Neuronal stem cell (in vitro differentiated cells): ENCODE data around the gene ADCY6.

ENCODE experiments used
- DNase-seq: peaks from one replicate; pipeline ENCODE4 v3.0.0-alpha.2; 2013; ENCODE audit warnings: low spot score
- H2AFZ ChIP-seq: one replicate; pipeline ENCODE4 v1.6.1; 2013; ENCODE audit warnings: mild to moderate bottlenecking, low read length, inconsistent platforms
- H2AK5ac ChIP-seq: 2 replicates; pipeline ENCODE4 v1.6.1; 2013; ENCODE audit warnings: low read depth, mild to moderate bottlenecking, inconsistent platforms, low read length, moderate library complexity, mixed read lengths
- H2BK120ac ChIP-seq: 2 replicates; pipeline ENCODE4 v1.6.1; 2013; ENCODE audit warnings: low read depth, mild to moderate bottlenecking, inconsistent platforms, low read length, moderate library complexity, mixed read lengths
- H2BK12ac ChIP-seq: one replicate; pipeline ENCODE4 v1.6.1; 2013; ENCODE audit warnings: low read length, inconsistent platforms
- H2BK15ac ChIP-seq: 2 replicates; pipeline ENCODE4 v1.6.1; 2013; ENCODE audit warnings: mild to moderate bottlenecking, low read length, inconsistent platforms, mixed read lengths
- H2BK5ac ChIP-seq: one replicate; pipeline ENCODE4 v1.6.1; 2013; ENCODE audit warnings: inconsistent platforms, mild to moderate bottlenecking, low read length, moderate library complexity
- H3K14ac ChIP-seq: one replicate; pipeline ENCODE4 v1.6.1; 2013; ENCODE audit warnings: low read length, inconsistent platforms
- H3K18ac ChIP-seq: 2 replicates; pipeline ENCODE4 v1.6.1; 2013; ENCODE audit warnings: low read length, inconsistent platforms
- H3K23ac ChIP-seq: 2 replicates; pipeline ENCODE4 v1.6.1; 2013; ENCODE audit warnings: low read depth, mild to moderate bottlenecking, mixed read lengths, low read length, inconsistent platforms; ENCODE audit not compliant: poor library complexity
- H3K27ac ChIP-seq: replicated peaks from 3 replicates; pipeline ENCODE4 v1.5.1; 2013; ENCODE audit warnings: low read length, inconsistent platforms
- H3K27me3 ChIP-seq, 3 experiments: 2 replicates each; pipeline ENCODE4 v1.6.1; 2013; ENCODE audit warnings: low read length in 3 of 3, mild to moderate bottlenecking in 2 of 3, inconsistent platforms in 1 of 3, low read depth in 1 of 3, mixed read lengths in 1 of 3, moderate library complexity in 1 of 3; ENCODE audit not compliant: control insufficient read depth in 3 of 3, insufficient read depth in 3 of 3
- H3K36me3 ChIP-seq, 2 donors: replicated peaks in 1 of 2; 2 replicates each; pipeline ENCODE4 v1.6.1; 2013; ENCODE audit warnings: low read length in 2 of 2; ENCODE audit not compliant: control insufficient read depth in 2 of 2, insufficient read depth in 2 of 2
- H3K4ac ChIP-seq: 2 replicates; pipeline ENCODE4 v1.6.1; 2013; ENCODE audit warnings: inconsistent platforms, mild to moderate bottlenecking, low read length, moderate library complexity
- H3K4me1 ChIP-seq, 2 donors: 1 replicate in 1 of 2; 2 replicates in 1 of 2; pipeline ENCODE4 v1.6.1; 2013; ENCODE audit warnings: low read length in 2 of 2, low read depth in 1 of 2; ENCODE audit not compliant: control insufficient read depth in 2 of 2, insufficient read depth in 1 of 2
- H3K4me2 ChIP-seq: one replicate; pipeline ENCODE4 v1.6.1; 2013; ENCODE audit warnings: mild to moderate bottlenecking, low read length, inconsistent platforms; ENCODE audit not compliant: insufficient read depth, poor library complexity, severe bottlenecking
- H3K4me3 ChIP-seq, 2 donors: 2 replicates each; pipeline ENCODE4 v1.5.1; 2013; ENCODE audit warnings: low read length in 2 of 2, mild to moderate bottlenecking in 2 of 2, inconsistent platforms in 1 of 2, moderate library complexity in 1 of 2
- H3K79me1 ChIP-seq: one replicate; pipeline ENCODE4 v1.6.1; 2013; ENCODE audit warnings: low read depth, mild to moderate bottlenecking, inconsistent platforms, low read length, moderate library complexity
- H3K9ac ChIP-seq: one replicate; pipeline ENCODE4 v1.6.1; 2013; ENCODE audit warnings: mild to moderate bottlenecking, low read depth, low read length, inconsistent platforms; ENCODE audit not compliant: poor library complexity
- H3K9me3 ChIP-seq, 2 donors: replicated peaks in 1 of 2; 2 replicates each; pipeline versions ENCODE3 to v1.6.1; 2013; ENCODE audit warnings: low read length in 2 of 2, mild to moderate bottlenecking in 2 of 2, inconsistent platforms in 1 of 2, low read depth in 1 of 2, mixed read lengths in 1 of 2, moderate library complexity in 1 of 2; ENCODE audit not compliant: control insufficient read depth in 2 of 2, insufficient read depth in 1 of 2
- H4K8ac ChIP-seq: one replicate; pipeline ENCODE4 v1.6.1; 2013; ENCODE audit warnings: low read depth, mild to moderate bottlenecking, inconsistent platforms, low read length, moderate library complexity
- H4K91ac ChIP-seq: one replicate; pipeline ENCODE4 v1.6.1; 2013; ENCODE audit warnings: low read length, low read depth, mild to moderate bottlenecking, inconsistent platforms; ENCODE audit not compliant: poor library complexity
- WGBS, 2 donors: extraction: QIAGEN DNeasy Blood & Tissue Kit; methylation state at CpG; one replicate each; pipeline ENCODE4 v1.1.7; 2013; ENCODE audit warnings: missing lambda C conversion rate in 2 of 2, mixed read lengths in 1 of 2; ENCODE audit not compliant: insufficient read length in 2 of 2, insufficient replicate concordance in 1 of 2; ENCODE audit errors: extremely low coverage in 2 of 2; 5-methylcytosine and 5-hydroxymethylcytosine counted together

Gene ADCY6

DNA sequence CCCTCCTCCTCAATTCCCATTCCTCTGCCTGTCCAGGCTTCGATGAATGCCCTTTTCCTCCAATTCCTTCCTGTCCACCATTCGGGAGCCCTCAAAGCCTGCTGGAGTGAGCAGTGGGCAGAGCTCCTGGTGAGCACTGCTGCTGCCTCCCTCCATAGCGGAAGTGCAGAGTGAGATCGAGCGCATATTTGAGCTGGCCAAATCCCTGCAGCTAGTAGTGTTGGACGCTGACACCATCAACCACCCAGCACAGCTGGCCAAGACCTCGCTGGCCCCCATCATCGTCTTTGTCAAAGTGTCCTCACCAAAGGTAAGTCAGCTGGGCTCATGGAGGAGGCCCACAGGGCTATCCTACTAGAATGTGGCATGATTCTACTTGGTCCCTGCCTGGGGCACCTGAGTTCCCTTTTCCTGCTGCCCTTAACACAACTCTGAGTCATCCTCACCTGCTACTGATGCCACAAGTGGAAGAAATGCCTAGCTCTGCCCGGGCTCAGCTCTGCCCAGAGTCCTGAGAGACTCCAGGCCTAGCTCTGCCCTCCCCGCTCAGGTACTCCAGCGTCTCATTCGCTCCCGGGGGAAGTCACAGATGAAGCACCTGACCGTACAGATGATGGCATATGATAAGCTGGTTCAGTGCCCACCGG lies 37.4 kb upstream of the ADCY6 start:
- no peak overlapping the region for H2AFZ ChIP-seq
- H2BK15ac ChIP-seq: no peak overlapping the region
- H2AK5ac ChIP-seq: no peak overlapping the region
- H3K27ac ChIP-seq: no peak overlapping the region
- H3K79me1 ChIP-seq: no peaks in the 10 kb centered on the region
- no peaks in the 10 kb centered on the region for H3K27me3 ChIP-seq
- no peak overlapping the region for H3K4me2 ChIP-seq
- H4K91ac ChIP-seq: no peak overlapping the region
- H2BK5ac ChIP-seq: no peak overlapping the region
- peak overlapping the region in 1 of 2 donors; percentile 26 for H3K4me3 ChIP-seq
- no peak overlapping the region for H3K4ac ChIP-seq
- H3K9ac ChIP-seq: no peak overlapping the region
- peaks cover 65 to 87% of the 10 kb centered on the region in 2 donors for H3K36me3 ChIP-seq
- H3K9me3 ChIP-seq: no peaks in the 10 kb centered on the region
- H3K4me1 ChIP-seq: no peaks in the 10 kb centered on the region
- DNase-seq: no peak
- no peak overlapping the region for H4K8ac ChIP-seq
- no peak overlapping the region for H3K14ac ChIP-seq
- no peak overlapping the region for H2BK12ac ChIP-seq
- WGBS, 2 donors: no CpG with 5 or more reads among the region's 15 CpGs
- no peak overlapping the region for H2BK120ac ChIP-seq
- H3K18ac ChIP-seq: no peak overlapping the region
- no peak overlapping the region for H3K23ac ChIP-seq

DNA sequence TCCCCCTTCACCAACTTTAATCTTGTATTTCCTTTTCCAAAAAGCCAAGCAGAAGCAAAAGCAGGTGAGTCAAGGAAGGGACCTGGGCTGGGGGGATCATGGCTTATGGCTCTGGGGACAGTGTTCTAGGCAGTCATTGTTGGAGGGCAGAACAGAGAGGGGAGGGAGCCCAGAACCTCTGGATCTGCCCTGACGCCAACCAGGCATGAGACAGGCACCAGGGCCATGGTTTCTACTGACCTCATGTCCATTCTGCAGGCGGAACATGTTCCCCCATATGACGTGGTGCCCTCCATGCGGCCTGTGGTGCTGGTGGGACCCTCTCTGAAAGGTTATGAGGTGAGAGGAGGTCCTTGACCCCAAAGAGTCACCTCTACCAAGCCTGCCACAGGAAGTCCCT lies 36.0 kb upstream of the ADCY6 start:
- Histone ChIP-seq H3K4me2 (no peak overlapping the region), H4K91ac (no peak overlapping the region), H2BK5ac (no peak overlapping the region), H4K8ac (peak overlapping the region; percentile 54), H2AFZ (no peak overlapping the region), H3K4me3 (no peak overlapping the region), H2BK120ac (no peak overlapping the region), H3K4me1 (peaks cover 0 to 5% of the 10 kb centered on the region in 2 donors), H3K9me3 (no peaks in the 10 kb centered on the region), H2AK5ac (no peak overlapping the region), H3K4ac (no peak overlapping the region), H2BK12ac (no peak overlapping the region), H3K36me3 (peaks cover 51 to 78% of the 10 kb centered on the region in 2 donors), H3K23ac (peak overlapping the region; percentile 37), H3K27ac (no peak overlapping the region), H3K14ac (peak overlapping the region; percentile 25), H3K27me3 (no peaks in the 10 kb centered on the region), H2BK15ac (no peak overlapping the region), H3K9ac (no peak overlapping the region), H3K79me1 (no peaks in the 10 kb centered on the region), H3K18ac (no peak overlapping the region)
- WGBS, 2 donors: no CpG with 5 or more reads among the region's 4 CpGs
- no peak for DNase-seq

DNA sequence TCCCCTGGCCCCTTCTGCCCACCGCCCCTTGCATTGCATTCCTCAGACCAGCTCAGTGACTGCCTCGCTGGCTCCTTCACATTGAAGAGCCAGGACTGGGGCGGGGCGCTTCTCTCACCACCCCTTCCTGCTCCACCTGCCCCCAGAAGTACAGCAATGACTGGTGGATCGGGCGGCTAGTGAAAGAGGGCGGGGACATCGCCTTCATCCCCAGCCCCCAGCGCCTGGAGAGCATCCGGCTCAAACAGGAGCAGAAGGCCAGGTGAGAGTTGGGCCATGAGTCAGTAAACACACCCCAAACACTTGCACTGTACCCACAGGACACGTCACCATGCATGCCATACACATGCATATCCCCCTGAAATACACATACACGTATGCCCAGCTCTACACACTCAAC lies 35.2 kb upstream of the ADCY6 start:
- no peak overlapping the region for H2AK5ac ChIP-seq
- H2BK12ac ChIP-seq: no peak overlapping the region
- H3K9ac ChIP-seq: no peak overlapping the region
- H3K9me3 ChIP-seq: no peaks in the 10 kb centered on the region
- no peak overlapping the region for H3K4me2 ChIP-seq
- H3K23ac ChIP-seq: no peak overlapping the region
- H4K8ac ChIP-seq: no peak overlapping the region
- H3K4me1 ChIP-seq: peaks cover under 1 to 12% of the 10 kb centered on the region in 2 donors
- H2BK5ac ChIP-seq: no peak overlapping the region
- H2AFZ ChIP-seq: no peak overlapping the region
- no peak overlapping the region for H3K18ac ChIP-seq
- no peak overlapping the region for H3K4me3 ChIP-seq
- no peak for DNase-seq
- no peak overlapping the region for H4K91ac ChIP-seq
- H3K36me3 ChIP-seq: peaks cover 43 to 71% of the 10 kb centered on the region in 2 donors
- H3K27me3 ChIP-seq: no peaks in the 10 kb centered on the region
- no peaks in the 10 kb centered on the region for H3K79me1 ChIP-seq
- H2BK15ac ChIP-seq: no peak overlapping the region
- no peak overlapping the region for H2BK120ac ChIP-seq
- no peak overlapping the region for H3K4ac ChIP-seq
- no peak overlapping the region for H3K27ac ChIP-seq
- WGBS, 2 donors: 100% methylated on average over 1 of the region's 12 CpGs; no CpG with 5 or more reads in 1 of the 2 donors
- no peak overlapping the region for H3K14ac ChIP-seq

DNA sequence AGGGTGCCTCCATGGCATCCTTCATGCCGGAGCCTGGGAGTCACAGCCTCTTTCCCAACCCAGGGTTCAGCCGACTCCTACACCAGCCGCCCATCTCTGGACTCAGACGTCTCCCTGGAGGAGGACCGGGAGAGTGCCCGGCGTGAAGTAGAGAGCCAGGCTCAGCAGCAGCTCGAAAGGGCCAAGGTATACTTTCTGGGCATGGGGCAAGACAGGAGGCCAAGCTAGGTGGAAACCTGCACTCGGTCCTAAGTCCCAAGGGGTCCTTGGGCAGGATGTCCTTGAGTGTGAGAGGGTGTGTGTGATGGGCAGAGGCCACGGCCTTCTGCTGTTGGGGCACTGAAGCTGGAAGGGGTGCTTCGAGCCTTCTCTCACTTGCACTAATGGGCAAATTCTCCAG lies 34.4 kb upstream of the ADCY6 start:
- Histone ChIP-seq H3K4me3 (no peak overlapping the region), H3K4ac (no peak overlapping the region), H4K8ac (no peak overlapping the region), H3K27me3 (no peaks in the 10 kb centered on the region), H2BK5ac (no peak overlapping the region), H4K91ac (no peak overlapping the region), H3K4me1 (peaks cover 3 to 13% of the 10 kb centered on the region in 2 donors), H3K9ac (no peak overlapping the region), H3K9me3 (no peaks in the 10 kb centered on the region), H3K23ac (peak overlapping the region; percentile 17), H3K14ac (no peak overlapping the region), H3K27ac (no peak overlapping the region), H2BK120ac (no peak overlapping the region), H2AFZ (no peak overlapping the region), H2BK12ac (no peak overlapping the region), H2BK15ac (no peak overlapping the region), H3K36me3 (peaks cover 35 to 63% of the 10 kb centered on the region in 2 donors), H3K79me1 (no peaks in the 10 kb centered on the region), H2AK5ac (no peak overlapping the region), H3K18ac (no peak overlapping the region), H3K4me2 (no peak overlapping the region)
- no CpG with 5 or more reads among the region's 11 CpGs for WGBS, 2 donors
- DNase-seq: no peak
